AG08395 (cell line): ENCODE measurements around the gene MPC1.
"Not testable (repeated sequence)": the region's sequence is repeated elsewhere in the genome, so short reads cannot be mapped to it uniquely, and the experiment has no call there.

Source experiments
- DNase-seq: peaks from one replicate; pipeline ENCODE4 v3.0.0; 2012; ENCODE audit warnings: mixed read lengths, low spot score

Gene MPC1

GRCh38 chr6:166406197-166406596 is 23.5 kb upstream of the MPC1 start:
- DNase-seq = no peak

- no peak for DNase-seq
Measured at GRCh38 chr6:166405386-166405785, 22.6 kb upstream of the MPC1 start.

GRCh38 chr6:166402582-166403277 is 20.0 kb upstream of the MPC1 start:
- peak; percentile 86 for DNase-seq

- DNase-seq = peak; percentile 69
Measured at GRCh38 chr6:166400649-166401250, 18.0 kb upstream of the MPC1 start.

- no peak for DNase-seq
Measured at GRCh38 chr6:166400181-166400580, 17.4 kb upstream of the MPC1 start.

- no peak for DNase-seq
Measured at GRCh38 chr6:166398348-166398747, 15.6 kb upstream of the MPC1 start.

- DNase-seq = no peak
Measured at GRCh38 chr6:166397849-166398248, 15.1 kb upstream of the MPC1 start.

- DNase-seq = no peak
Measured at GRCh38 chr6:166395778-166396177, 13.0 kb upstream of the MPC1 start.

GRCh38 chr6:166395351-166395750 is 12.6 kb upstream of the MPC1 start:
- DNase-seq = no peak

GRCh38 chr6:166394036-166394892 is 11.5 kb upstream of the MPC1 start:
- no peak for DNase-seq

GRCh38 chr6:166393535-166393823 is 10.7 kb upstream of the MPC1 start:
- DNase-seq = no peak

- DNase-seq = not testable (repeated sequence)
Measured at GRCh38 chr6:166392755-166393534, 10.2 kb upstream of the MPC1 start.

GRCh38 chr6:166389119-166389518 is 6.4 kb upstream of the MPC1 start:
- no peak for DNase-seq

- no peak for DNase-seq
Measured at GRCh38 chr6:166388290-166389004, 5.7 kb upstream of the MPC1 start.

GRCh38 chr6:166387642-166388289 is 5.0 kb upstream of the MPC1 start:
- no peak for DNase-seq

GRCh38 chr6:166387098-166387497 is 4.4 kb upstream of the MPC1 start:
- DNase-seq = not testable (repeated sequence)

- no peak for DNase-seq
Measured at GRCh38 chr6:166386111-166386510, 3.4 kb upstream of the MPC1 start.

- DNase-seq = not testable (repeated sequence)
Measured at GRCh38 chr6:166383802-166384363, 1.1 kb upstream of the MPC1 start.

GRCh38 chr6:166382500-166382932 is 224 bp downstream of the MPC1 start:
- no peak for DNase-seq

GRCh38 chr6:166381733-166382499 is 824 bp downstream of the MPC1 start:
- DNase-seq = peak; percentile 56
